ENCODE results near the gene TIE1. TPM values are rescaled to one million over a fixed set of nuclear protein-coding genes. Genes with fewer than 3 reads are reported as not detected.
A peak's percentile ranks its signal among the peaks of the same experiment; 100 is the strongest.

The TIE1 gene
- total and polyA plus RNA-seq, 2 of the 13 experiments (the other 11 are each of a cell fraction or from before 2014, with no cell fraction given): 0.58 to 0.84 TPM

DNA sequence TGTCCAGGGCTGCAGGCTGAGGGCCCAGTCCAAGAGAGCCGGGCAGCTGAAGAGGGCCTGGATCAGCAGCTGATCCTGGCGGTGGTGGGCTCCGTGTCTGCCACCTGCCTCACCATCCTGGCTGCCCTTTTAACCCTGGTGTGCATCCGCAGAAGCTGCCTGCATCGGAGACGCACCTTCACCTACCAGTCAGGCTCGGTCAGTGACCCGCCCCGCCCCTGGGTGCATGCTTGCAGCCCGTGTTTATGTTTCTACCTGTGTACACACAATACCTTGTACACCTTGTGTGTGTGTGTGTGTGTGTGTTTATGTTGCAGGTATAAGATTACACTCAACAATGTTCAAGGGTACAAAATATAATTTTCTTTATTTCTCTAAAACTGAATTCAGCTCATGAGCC is 13.0 kb downstream of the TIE1 start (continued):
- TF ChIP-seq SOX13 (IDR thresholded peaks at IDR 0.05) (no peak), SOX13 (CRISPR knock-in tag; conservative IDR thresholded peaks at IDR 0.05 in 1 of 2, IDR thresholded peaks at IDR 0.05 in 1 of 2) (peak in 1 of 2 experiments; percentile 22; a peak in 1 of 4 replicates), NR2F2 (IDR thresholded peaks at IDR 0.05; ENCODE audit: borderline replicate concordance, low read depth) (0 out of 2 replicates have a peak, but pooled peaks have one; percentile 34), FOXO1 (CRISPR knock-in tag; IDR thresholded peaks at IDR 0.05) (peak; percentile 19; the same call in 1 of the 2 replicates), ZBTB37 (CRISPR knock-in tag; IDR thresholded peaks at IDR 0.05) (no peak), ZNF253 (CRISPR knock-in tag; IDR thresholded peaks at IDR 0.05; ENCODE audit: borderline replicate concordance) (no peak)
- TF ChIP-seq, protein P1, sequence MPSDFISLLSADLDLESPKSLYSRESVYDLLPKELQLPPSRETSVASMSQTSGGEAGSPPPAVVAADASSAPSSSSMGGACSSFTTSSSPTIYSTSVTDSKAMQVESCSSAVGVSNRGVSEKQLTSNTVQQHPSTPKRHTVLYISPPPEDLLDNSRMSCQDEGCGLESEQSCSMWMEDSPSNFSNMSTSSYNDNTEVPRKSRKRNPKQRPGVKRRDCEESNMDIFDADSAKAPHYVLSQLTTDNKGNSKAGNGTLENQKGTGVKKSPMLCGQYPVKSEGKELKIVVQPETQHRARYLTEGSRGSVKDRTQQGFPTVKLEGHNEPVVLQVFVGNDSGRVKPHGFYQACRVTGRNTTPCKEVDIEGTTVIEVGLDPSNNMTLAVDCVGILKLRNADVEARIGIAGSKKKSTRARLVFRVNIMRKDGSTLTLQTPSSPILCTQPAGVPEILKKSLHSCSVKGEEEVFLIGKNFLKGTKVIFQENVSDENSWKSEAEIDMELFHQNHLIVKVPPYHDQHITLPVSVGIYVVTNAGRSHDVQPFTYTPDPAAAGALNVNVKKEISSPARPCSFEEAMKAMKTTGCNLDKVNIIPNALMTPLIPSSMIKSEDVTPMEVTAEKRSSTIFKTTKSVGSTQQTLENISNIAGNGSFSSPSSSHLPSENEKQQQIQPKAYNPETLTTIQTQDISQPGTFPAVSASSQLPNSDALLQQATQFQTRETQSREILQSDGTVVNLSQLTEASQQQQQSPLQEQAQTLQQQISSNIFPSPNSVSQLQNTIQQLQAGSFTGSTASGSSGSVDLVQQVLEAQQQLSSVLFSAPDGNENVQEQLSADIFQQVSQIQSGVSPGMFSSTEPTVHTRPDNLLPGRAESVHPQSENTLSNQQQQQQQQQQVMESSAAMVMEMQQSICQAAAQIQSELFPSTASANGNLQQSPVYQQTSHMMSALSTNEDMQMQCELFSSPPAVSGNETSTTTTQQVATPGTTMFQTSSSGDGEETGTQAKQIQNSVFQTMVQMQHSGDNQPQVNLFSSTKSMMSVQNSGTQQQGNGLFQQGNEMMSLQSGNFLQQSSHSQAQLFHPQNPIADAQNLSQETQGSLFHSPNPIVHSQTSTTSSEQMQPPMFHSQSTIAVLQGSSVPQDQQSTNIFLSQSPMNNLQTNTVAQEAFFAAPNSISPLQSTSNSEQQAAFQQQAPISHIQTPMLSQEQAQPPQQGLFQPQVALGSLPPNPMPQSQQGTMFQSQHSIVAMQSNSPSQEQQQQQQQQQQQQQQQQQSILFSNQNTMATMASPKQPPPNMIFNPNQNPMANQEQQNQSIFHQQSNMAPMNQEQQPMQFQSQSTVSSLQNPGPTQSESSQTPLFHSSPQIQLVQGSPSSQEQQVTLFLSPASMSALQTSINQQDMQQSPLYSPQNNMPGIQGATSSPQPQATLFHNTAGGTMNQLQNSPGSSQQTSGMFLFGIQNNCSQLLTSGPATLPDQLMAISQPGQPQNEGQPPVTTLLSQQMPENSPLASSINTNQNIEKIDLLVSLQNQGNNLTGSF (CRISPR knock-in tag; IDR thresholded peaks at IDR 0.05): no peak

Data from HepG2 (cell line).